GM19372 (cell line): ENCODE results near the gene GPC6.
"Not testable (repeated sequence)": the region's sequence is repeated elsewhere in the genome, so short reads cannot be mapped to it uniquely, and the experiment has no call there.

ENCODE experiments used
- ATAC-seq: cut with Tn5 transposase; IDR thresholded peaks from one replicate; pipeline ENCODE4 v1.9.1; 2021; ENCODE audit warnings: mild to moderate bottlenecking, low read depth, moderate library complexity; ENCODE audit not compliant: unreplicated experiment

Gene GPC6

DNA sequence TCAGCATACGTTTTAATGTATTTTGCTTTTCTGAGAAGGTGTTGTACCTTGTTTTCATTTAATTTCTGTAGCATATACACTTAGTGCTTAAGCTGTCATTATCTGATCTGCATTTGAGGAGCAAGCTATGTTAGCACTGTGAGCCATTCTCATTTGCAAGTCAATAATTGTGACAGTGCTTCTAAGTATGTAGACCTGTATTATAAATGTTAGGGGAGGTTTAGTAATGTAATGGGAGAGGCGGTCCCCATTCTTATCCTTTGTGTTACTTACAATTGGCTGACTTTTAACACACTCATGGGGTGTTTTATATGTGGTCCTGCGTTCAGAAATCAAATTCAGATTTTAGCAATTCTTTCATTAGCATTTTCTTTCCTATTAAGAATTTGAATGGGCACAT lies 90.2 kb downstream of the GPC6 start:
- no peak for ATAC-seq

- no peak for ATAC-seq
These were observed 92.1 kb downstream of the GPC6 start for GRCh38 chr13:93318534-93319254.

DNA sequence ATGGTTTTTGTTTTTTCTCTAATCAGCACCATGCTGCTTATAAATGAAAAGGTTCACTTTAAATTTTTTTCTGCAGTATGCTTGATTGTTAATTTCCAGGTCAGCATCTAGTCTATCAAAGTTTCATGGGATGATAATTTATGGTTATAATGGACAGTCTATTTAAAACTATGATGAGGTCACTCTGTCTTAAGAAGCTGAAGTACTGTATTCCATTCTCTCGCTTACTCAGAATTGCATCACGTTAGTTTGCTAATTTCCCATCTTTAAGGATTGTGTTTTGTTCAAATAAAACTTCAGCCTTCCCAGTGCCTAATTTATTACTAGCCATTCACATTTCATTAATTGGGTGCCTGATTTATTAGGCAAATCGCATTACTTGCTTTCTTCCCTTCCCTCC lies 94.3 kb downstream of the GPC6 start:
- ATAC-seq, result no peak

DNA sequence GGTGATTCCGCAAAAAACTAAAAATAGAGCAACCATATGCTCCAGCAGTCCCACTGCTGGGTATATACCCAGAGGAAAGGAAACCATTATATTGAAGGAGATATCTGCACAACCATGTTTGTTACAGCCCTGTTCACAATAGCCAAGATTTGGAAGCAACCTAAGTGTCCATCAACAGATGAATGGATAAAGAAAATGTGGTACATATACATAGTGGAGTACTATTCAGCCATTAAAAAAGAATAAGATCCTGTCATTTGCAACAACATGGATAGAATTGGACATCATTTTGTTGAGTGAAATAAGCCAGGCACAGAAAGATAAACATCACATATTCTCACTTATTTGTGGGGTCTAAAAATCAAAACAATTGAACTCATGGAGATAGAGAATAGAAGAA lies 97.3 kb downstream of the GPC6 start:
- ATAC-seq, result not testable (repeated sequence)

- no peak for ATAC-seq
These were observed 99.0 kb downstream of the GPC6 start for GRCh38 chr13:93325303-93326233.

- no peak for ATAC-seq
These were observed 99.7 kb downstream of the GPC6 start for GRCh38 chr13:93326234-93326811.

GRCh38 chr13:93328943-93329342 lies 102.3 kb downstream of the GPC6 start:
- no peak for ATAC-seq

DNA sequence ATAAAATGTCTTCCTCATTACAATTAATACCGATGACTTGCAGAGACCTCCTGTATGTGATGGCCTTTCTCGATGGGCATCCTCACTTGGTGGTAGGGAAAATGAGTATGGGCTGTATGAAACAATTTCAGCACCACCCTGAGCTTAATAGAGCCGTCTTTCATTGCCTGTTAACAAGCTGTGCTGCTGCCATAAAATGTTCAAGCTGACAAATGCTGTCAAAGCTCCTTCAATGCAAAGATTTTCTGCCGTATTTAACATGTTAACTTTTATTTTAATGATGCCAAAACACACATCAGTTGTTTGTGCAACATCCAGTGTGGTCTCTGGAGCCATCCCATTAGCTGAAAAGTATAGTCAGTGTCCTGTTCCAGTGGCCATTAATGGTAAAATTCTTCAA lies 110.1 kb downstream of the GPC6 start:
- ATAC-seq, result no peak

DNA sequence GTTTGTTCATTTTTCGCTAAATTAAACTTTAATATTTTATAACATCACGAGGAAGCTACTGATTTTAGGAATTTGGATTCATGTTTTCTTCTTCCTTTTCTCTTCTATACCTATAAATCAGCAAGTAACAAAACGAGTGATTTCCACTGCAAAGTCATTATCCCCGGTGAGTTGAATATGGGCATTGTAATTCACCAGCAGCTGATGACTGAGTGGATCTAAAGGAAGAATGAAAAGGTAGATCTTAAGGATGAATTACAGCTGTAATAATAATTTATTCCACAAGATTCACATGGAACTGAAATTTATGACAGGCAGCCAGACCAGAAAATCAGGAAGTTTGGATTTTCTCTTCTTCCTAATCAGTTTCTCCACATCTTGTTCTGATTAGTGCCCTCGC lies 111.4 kb downstream of the GPC6 start:
- ATAC-seq, result no peak

GRCh38 chr13:93338906-93339305 lies 112.3 kb downstream of the GPC6 start:
- ATAC-seq, result no peak

DNA sequence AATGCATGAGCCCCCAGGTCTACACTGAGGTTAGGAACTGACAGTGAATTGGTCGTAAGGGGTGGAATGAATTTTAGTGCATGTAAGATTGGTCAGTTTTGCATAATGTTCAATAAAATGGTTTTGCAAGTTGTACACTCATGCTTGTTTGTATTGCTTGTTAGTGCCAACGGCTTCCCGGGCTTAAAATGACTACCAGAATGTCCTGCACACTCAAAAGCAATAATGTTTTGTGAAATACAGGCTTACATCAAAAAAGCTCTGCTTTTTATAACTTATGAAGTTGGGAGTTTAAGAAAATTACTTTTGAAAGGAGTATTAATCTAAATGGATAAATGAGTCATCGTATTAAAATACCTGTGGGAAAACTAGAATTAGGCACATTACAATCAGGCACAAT lies 112.9 kb downstream of the GPC6 start:
- no peak for ATAC-seq

- no peak for ATAC-seq
These were observed 114.9 kb downstream of the GPC6 start for GRCh38 chr13:93341517-93341916.

DNA sequence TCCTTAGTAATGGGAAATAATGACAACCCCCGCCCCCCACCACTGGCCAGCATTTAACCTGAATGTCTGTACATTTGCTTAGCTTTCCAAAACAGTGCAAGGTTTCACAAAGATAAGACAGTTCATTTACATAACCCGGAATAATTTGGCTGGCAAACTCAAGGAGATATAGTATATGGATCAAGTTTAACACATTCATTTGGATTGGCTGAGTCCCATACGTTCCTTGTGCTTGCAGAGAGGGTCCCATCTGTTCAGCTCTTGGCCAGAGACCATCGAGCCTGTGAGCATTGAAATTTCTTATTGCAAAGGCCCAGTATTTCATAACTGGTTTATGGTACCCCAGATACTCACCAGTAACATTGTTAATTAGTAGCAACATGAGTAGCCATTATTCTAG lies 116.5 kb downstream of the GPC6 start:
- ATAC-seq, result no peak

DNA sequence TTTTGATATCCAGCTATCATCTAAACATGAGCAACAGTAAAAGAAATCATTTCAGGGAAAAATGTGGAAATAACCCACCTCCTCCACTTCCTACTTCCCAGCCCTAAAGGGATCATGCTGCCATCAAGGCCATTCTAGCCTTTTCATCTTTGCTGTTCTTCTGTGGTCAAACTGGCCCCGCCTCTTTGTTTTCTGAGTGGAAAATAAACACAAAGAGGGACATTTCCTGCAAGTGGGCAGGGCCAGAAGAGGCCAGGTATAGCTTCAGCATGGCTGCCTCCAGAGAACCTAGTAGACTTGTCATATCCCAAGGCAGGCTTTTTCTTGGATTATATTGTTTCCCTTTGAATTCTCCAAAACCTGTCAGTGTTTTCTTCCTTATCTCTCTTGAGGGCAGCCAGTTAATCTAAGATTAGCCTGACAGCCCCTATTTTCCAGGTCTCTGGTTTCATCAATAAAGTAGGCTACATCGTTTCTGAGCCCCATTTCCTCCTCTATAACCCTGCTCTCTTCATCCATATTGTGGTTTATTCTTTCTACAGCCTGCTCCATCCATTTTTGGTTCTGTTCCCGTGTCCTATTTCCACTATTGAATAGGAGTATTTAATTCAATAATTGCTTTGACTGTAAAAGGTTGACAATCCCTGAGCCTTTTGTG lies 117.6 kb downstream of the GPC6 start:
- ATAC-seq, result no peak

- ATAC-seq, result no peak
These were observed 118.4 kb downstream of the GPC6 start for GRCh38 chr13:93345024-93345423.

DNA sequence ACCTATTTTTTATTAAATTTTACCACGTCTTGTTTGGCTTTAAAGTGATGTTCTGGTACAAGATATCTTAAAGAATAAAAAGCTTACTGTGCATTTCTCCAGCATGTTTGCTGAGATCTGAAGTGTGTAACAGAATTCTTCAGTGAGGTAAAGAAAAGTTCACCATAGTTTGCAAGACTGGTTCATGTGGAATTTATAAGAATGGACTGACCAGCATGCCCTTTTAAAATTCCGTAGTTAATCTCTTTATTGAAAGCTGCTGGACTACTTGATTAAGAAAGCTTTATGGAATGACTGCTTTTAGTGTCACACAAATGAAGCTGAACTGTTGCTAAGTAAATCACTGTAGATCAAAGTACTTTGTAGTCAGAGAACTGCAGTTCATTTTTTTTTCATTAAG lies 119.2 kb downstream of the GPC6 start:
- ATAC-seq, result no peak

GRCh38 chr13:93352616-93353015 lies 126.0 kb downstream of the GPC6 start:
- no peak for ATAC-seq

DNA sequence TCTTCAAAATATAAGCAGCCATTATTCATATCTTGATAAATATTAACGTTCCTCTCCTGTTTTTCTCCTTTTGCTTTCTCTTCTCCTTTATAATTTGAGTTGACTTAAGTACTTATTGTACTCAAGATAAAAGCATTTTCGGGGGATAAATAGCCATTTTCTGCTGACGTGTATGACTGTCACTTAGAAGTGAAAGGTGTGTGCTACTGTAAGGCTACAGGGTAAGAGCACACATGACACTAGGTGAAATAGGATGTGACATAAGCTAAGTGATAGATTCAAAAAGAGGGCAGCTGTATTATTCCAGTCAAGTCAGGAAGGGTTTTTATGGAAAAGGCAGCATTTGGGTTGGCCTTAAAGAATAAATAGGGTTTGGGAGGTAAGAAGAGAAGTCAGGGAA lies 128.5 kb downstream of the GPC6 start:
- no peak for ATAC-seq

GRCh38 chr13:93356469-93356868 lies 129.9 kb downstream of the GPC6 start:
- ATAC-seq, result no peak

GRCh38 chr13:93360021-93360420 lies 133.4 kb downstream of the GPC6 start:
- no peak for ATAC-seq

DNA sequence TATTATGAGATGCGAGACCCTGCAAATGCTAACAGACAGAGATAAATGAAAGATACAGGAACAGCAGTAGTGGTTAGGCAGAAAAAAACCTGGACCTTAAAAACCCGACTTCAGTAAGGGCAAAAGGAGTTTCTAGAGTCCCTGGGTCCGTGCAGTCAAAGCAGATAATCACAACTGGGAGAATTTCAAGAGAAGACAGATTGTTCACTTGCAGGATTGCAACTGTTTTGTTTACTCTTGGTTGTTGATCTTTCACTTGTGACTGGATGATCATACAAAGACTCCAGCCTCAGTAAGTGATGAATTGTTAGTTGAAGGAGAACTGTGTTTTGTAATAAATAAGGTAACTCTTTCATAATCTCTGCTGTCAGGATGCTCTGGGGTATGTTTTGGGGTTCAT lies 135.1 kb downstream of the GPC6 start:
- no peak for ATAC-seq
